ENCODE measurements around the gene TSG101.

DNA sequence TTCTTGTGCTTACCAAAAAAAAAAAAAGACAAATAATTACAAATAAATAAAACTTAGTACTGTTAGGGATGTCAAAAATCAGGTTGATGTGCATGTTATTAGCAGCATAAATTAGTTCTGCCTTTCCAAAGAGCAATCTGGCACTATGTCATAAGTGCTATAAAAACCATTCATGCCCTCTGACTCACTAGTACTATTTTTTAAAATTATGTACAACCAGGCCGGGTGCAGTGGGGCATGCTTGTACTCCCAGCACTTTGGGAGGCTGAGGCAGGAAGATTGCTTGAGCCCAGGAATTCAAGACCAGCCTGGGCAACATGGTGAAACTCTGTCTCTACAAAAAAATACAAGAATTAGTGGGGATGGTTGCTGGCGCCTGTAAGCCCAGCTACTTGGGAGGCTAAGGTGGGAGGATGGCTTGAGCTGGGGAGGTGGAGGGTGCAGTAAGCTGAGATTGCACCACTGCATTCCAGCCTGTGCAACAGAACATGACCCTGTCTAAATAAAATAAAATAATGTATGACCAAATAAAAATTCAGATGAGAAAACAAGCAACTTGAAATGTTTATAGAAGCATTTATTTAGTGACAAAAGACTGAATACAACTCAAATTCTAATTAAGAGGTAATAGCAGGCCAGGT, 36.5 kb upstream of the TSG101 start:
- TF ChIP-seq, protein P1, sequence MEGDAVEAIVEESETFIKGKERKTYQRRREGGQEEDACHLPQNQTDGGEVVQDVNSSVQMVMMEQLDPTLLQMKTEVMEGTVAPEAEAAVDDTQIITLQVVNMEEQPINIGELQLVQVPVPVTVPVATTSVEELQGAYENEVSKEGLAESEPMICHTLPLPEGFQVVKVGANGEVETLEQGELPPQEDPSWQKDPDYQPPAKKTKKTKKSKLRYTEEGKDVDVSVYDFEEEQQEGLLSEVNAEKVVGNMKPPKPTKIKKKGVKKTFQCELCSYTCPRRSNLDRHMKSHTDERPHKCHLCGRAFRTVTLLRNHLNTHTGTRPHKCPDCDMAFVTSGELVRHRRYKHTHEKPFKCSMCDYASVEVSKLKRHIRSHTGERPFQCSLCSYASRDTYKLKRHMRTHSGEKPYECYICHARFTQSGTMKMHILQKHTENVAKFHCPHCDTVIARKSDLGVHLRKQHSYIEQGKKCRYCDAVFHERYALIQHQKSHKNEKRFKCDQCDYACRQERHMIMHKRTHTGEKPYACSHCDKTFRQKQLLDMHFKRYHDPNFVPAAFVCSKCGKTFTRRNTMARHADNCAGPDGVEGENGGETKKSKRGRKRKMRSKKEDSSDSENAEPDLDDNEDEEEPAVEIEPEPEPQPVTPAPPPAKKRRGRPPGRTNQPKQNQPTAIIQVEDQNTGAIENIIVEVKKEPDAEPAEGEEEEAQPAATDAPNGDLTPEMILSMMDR (IDR thresholded peaks at IDR 0.05): no peak
- TF ChIP-seq POLR2A (IDR thresholded peaks at IDR 0.05): no peak

Data from heart left ventricle (tissue), 13 donors.